Prostate gland (tissue), 2 donors: ENCODE data around the gene ZBTB40.

ENCODE experiments used
- CTCF ChIP-seq, 4 experiments: fragments of 200-600 bp in 2 of 4; fragments of 450-650 bp in 2 of 4; sonication (generic) in 2 of 4; IDR thresholded peaks; 1 replicate in 3 of 4; 2 replicates in 1 of 4; pipeline ENCODE4 v1.5.1; 2016 to 2019; ENCODE audit warnings: antibody characterized with exemption in 4 of 4, mild to moderate bottlenecking in 2 of 4, moderate library complexity in 2 of 4
- POLR2A ChIP-seq: fragments of 450-650 bp; IDR thresholded peaks from one replicate; pipeline ENCODE4 v1.6.1; 2016; ENCODE audit warnings: antibody characterized with exemption, mild to moderate bottlenecking

DNA sequence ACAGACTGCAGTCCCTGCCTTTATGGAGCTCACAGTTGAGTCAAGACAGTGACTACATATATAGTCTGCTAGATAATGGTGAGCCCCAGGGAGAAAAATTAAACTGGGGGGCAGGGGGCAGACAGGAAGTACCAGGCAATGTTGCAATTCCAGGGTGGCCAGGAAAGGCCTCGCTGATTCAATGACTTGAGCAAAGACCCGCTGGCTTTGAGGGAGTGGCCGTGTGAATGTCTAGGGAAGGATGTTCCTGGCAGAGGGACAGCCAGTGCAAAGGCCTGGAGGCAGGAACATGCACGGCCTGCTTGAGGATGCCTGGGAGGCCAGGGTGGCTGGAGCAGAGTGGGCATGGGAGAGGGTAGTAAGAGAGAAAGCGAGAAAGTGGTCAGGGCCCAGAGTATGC, 88.7 kb downstream of the ZBTB40 start:
- no peak for TF ChIP-seq POLR2A
- TF ChIP-seq CTCF (IDR thresholded peaks at IDR 0.05): no peak
